ENCODE data around the gene EFTUD2.

The EFTUD2 gene

GRCh38 chr17:44889003-44889402, 10.2 kb downstream of the EFTUD2 start:
- no peak for DNase-seq (ENCODE audit: low read depth in 2 of 3, low spot score in 1 of 3)

GRCh38 chr17:44887971-44888954, 11.0 kb downstream of the EFTUD2 start:
- DNase-seq (ENCODE audit: low read depth in 2 of 3, low spot score in 1 of 3): no peak

- no peak for DNase-seq (ENCODE audit: low read depth in 2 of 3, low spot score in 1 of 3)
These were observed 12.2 kb downstream of the EFTUD2 start for GRCh38 chr17:44887016-44887415.

- DNase-seq (ENCODE audit: low read depth in 2 of 3, low spot score in 1 of 3): no peak
These were observed 14.3 kb downstream of the EFTUD2 start for GRCh38 chr17:44884941-44885340.

GRCh38 chr17:44881145-44881544, 18.1 kb downstream of the EFTUD2 start:
- DNase-seq (ENCODE audit: low read depth in 2 of 3, low spot score in 1 of 3): no peak

- DNase-seq (ENCODE audit: low read depth in 2 of 3, low spot score in 1 of 3): no peak
These were observed 19.2 kb downstream of the EFTUD2 start for GRCh38 chr17:44880062-44880461.

- no peak for DNase-seq (ENCODE audit: low read depth in 2 of 3, low spot score in 1 of 3)
These were observed 19.9 kb downstream of the EFTUD2 start for GRCh38 chr17:44879376-44879775.

GRCh38 chr17:44878627-44879221, 20.5 kb downstream of the EFTUD2 start:
- peak in 1 of 3 donors; percentile 14 for DNase-seq (ENCODE audit: low read depth in 2 of 3, low spot score in 1 of 3)

GRCh38 chr17:44877121-44877520, 22.1 kb downstream of the EFTUD2 start:
- DNase-seq (ENCODE audit: low read depth in 2 of 3, low spot score in 1 of 3): no peak

GRCh38 chr17:44875761-44876160, 23.5 kb downstream of the EFTUD2 start:
- no peak for DNase-seq (ENCODE audit: low read depth in 2 of 3, low spot score in 1 of 3)

GRCh38 chr17:44872131-44872768, 27.0 kb downstream of the EFTUD2 start:
- no peak for DNase-seq (ENCODE audit: low read depth in 2 of 3, low spot score in 1 of 3)

GRCh38 chr17:44871556-44871955, 27.7 kb downstream of the EFTUD2 start:
- no peak for DNase-seq (ENCODE audit: low read depth in 2 of 3, low spot score in 1 of 3)

- no peak for DNase-seq (ENCODE audit: low read depth in 2 of 3, low spot score in 1 of 3)
These were observed 31.4 kb downstream of the EFTUD2 start for GRCh38 chr17:44867841-44868240.

GRCh38 chr17:44865931-44866330, 33.3 kb downstream of the EFTUD2 start:
- no peak for DNase-seq (ENCODE audit: low read depth in 2 of 3, low spot score in 1 of 3)

GRCh38 chr17:44865231-44865660, 34.0 kb downstream of the EFTUD2 start:
- peak; percentile 37 to 75 (median 51) for DNase-seq (ENCODE audit: low read depth in 2 of 3, low spot score in 1 of 3)

GRCh38 chr17:44864831-44865230, 34.4 kb downstream of the EFTUD2 start:
- no peak for DNase-seq (ENCODE audit: low read depth in 2 of 3, low spot score in 1 of 3)

- no peak for DNase-seq (ENCODE audit: low read depth in 2 of 3, low spot score in 1 of 3)
These were observed 36.0 kb downstream of the EFTUD2 start for GRCh38 chr17:44863061-44863918.

GRCh38 chr17:44862278-44862914, 36.8 kb downstream of the EFTUD2 start:
- DNase-seq (ENCODE audit: low read depth in 2 of 3, low spot score in 1 of 3): no peak

GRCh38 chr17:44859701-44860100, 39.5 kb downstream of the EFTUD2 start:
- no peak for DNase-seq (ENCODE audit: low read depth in 2 of 3, low spot score in 1 of 3)

GRCh38 chr17:44854192-44854591, 45.1 kb downstream of the EFTUD2 start:
- no peak for DNase-seq (ENCODE audit: low read depth in 2 of 3, low spot score in 1 of 3)
